Lower leg skin (tissue), 4 donors: ENCODE data around the gene GOLGA8T. TPM values are rescaled to one million over a fixed set of nuclear protein-coding genes. Genes with fewer than 3 reads are reported as not detected.
A peak's percentile ranks its signal among the peaks of the same experiment; 100 is the strongest.
"Not testable (repeated sequence)": the region's sequence is repeated elsewhere in the genome, so short reads cannot be mapped to it uniquely, and the experiment has no call there.

Source experiments
- DNase-seq, 2 donors: peaks; one replicate each; pipeline ENCODE4 v3.0.0-alpha.2; 2019; ENCODE audit warnings: low spot score in 2 of 2
- H3K4me3 ChIP-seq: fragments of 200-600 bp; sonication (generic); 2 replicates; pipeline ENCODE4 v1.5.1; 2017; ENCODE audit warnings: mild to moderate bottlenecking, low read depth; ENCODE audit not compliant: poor library complexity, severe bottlenecking
- WGBS, 2 donors: methylation state at CpG; one replicate each; pipeline ENCODE4 v1.1.5; 2018; 5-methylcytosine and 5-hydroxymethylcytosine counted together
- intact Hi-C: fragments of 100-400 bp; cut with DNase I; formaldehyde crosslinking; loops from one replicate; pipeline ENCODE4 v1.15.0; 2023; ENCODE audit warnings: low total_unique reads
- total RNA-seq, 4 donors: library from RNA; depleted of rRNA; stranded (reverse); fragments of >200 nt; gene quantifications; one replicate each; pipeline ENCODE4 v1.1.0, GENCODE V29; 2016
- TF ChIP-seq, protein P1 (sequence below), 3 donors: fragments of 450-650 bp; IDR thresholded peaks; one replicate each; pipeline ENCODE4 v1.5.1; 2016; ENCODE audit warnings: antibody characterized with exemption in 3 of 3, mild to moderate bottlenecking in 3 of 3, moderate library complexity in 2 of 3

The GOLGA8T gene
- total RNA-seq, 4 donors from 2014 or later = 0.17 TPM; not detected in 3

DNA sequence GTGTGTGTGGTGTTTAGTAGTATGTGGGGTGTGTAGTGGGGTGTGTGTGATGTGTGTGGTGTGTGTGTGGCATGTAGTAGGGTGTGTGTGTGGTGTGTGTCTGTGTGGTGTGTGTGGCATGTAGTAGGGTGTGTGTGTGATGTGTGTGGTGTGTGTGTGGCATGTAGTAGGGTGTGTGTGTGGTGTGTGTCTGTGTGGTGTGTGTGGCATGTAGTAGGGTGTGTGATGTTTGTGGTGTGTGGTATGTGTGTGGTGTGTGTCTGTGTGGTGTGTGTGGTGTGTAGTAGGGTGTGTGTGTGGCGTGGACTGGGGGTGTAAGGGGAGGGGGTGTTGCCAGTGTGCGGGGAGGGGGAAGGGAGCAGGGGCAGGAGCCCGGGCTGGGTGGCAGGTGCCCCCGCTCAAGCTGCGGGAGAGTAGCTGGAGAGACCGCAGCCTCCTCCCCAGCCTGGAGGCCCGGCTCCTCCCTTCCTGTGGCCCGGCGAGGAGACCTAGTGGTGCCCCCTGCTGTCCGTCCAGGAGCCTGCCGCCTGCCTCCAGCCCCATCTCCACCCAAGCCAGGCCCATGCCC, 38.3 kb downstream of the GOLGA8T start:
- TF ChIP-seq, protein P1, sequence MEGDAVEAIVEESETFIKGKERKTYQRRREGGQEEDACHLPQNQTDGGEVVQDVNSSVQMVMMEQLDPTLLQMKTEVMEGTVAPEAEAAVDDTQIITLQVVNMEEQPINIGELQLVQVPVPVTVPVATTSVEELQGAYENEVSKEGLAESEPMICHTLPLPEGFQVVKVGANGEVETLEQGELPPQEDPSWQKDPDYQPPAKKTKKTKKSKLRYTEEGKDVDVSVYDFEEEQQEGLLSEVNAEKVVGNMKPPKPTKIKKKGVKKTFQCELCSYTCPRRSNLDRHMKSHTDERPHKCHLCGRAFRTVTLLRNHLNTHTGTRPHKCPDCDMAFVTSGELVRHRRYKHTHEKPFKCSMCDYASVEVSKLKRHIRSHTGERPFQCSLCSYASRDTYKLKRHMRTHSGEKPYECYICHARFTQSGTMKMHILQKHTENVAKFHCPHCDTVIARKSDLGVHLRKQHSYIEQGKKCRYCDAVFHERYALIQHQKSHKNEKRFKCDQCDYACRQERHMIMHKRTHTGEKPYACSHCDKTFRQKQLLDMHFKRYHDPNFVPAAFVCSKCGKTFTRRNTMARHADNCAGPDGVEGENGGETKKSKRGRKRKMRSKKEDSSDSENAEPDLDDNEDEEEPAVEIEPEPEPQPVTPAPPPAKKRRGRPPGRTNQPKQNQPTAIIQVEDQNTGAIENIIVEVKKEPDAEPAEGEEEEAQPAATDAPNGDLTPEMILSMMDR (IDR thresholded peaks at IDR 0.05) = peak in 1 of 3 donors; percentile 4
- WGBS, 2 donors = 24 to 39% methylated on average over 1 to 8 of the region's 11 CpGs
- H3K4me3 ChIP-seq, intact Hi-C loops, DNase-seq: not testable (repeated sequence)

DNA sequence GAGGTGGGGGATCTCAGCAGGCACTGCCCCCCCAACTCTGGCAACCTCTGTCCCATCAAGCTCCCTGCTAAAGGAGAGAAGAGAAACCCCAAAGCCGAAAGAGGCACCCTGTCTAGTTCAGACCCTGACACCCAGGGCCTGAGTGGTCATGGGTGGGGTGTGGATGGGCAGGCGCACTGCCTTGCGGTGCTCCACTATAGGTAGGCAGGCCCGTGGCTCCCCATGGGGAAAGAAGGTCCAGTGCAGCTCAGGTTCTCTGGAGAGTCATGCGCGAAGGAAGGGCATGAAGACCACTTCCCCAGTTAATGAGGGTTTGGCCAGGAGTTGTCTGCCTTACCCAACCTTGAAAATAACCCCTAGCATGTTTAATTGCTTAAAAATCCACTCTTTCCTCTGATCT, 40.4 kb downstream of the GOLGA8T start:
- H3K4me3 ChIP-seq, DNase-seq, intact Hi-C loops: not testable (repeated sequence)
- no CpG with 5 or more reads among the region's 6 CpGs for WGBS, 2 donors

DNA sequence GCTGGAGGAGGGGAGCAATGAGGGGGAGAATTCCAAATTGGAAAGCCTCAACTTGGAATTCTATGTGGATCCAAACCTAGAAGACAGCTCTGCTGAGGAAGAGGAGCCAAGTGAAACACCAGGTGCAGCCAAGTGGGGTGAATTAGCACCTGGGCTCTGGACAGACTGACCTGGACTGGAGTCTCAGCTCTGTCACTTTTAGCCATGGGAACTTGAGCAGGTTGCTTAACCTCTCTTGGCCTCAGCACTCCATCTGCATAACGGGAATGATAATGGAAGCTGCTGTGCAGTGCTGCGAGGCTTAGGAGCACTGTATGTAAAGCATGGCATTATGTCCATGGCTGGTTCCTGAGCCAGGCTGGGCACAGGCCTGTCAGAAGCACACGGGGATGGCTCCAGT, 41.8 kb downstream of the GOLGA8T start:
- intact Hi-C loops, H3K4me3 ChIP-seq, DNase-seq: not testable (repeated sequence)
- no CpG with 5 or more reads among the region's 3 CpGs for WGBS, 2 donors

DNA sequence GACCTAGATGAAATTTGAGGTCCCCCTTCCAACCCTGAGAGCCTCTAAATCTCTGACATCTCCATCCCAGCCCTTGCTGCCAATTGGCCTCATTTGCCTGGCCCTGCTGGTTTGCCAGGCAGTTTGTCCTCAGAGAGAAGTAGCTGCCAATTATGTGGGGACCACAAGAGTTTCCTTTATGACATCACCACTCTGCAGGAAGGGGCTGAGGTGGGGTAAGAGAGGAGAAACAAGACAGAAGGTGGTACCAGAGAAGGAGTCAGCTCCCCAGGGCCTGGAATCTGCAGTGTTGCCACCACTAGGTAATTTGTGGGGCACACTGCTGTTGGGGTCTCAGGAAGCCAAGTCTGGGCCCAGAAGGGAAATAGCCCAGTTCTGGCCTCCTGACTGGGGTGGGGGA, 45.0 kb downstream of the GOLGA8T start:
- DNase-seq, intact Hi-C loops: not testable (repeated sequence)

DNA sequence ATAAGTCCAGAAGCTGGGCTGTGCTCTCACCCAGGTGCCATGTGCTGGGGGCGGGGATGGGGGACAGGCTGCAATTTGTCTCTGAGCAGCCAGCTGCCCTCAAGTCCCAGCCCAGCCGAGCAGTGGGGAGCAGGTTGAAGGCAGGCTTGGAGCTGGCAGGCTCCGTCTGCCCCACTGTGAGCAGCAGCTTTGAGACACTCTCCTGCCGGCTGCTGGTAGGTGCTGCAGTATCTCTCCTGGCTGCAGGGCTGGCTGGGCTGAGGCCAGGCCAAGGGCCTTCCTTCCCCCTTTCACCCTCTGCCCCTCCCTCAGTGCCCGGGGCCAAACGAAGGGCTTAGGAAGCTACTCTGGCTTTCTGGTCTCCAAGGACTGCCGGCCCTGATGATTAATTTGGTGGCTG, 50.6 kb downstream of the GOLGA8T start:
- DNase-seq, intact Hi-C loops, H3K4me3 ChIP-seq: not testable (repeated sequence)
- no CpG with 5 or more reads among the region's 7 CpGs for WGBS, 2 donors

More for the DNA sequence above, 45.0 kb downstream of the GOLGA8T start:
- not testable (repeated sequence) for H3K4me3 ChIP-seq

DNA sequence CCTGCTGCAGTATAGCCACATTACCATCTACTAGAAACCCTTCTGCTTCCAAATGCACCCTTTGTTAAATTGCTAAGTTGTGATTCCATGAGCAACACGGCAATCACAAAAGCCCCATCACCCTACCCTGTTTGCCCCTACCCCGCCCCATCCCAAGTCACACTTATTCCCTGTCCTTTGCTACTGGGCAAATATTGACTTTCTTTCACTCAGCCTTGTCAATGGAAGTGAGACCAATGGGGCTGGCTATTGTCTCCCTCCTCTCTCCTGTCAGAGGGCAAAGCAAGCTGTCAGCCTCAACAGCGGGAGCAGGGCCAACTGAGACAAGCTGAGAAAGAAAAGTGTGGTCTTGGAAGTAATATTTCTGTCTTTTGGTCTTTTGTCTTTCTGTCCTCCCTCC, 52.6 kb downstream of the GOLGA8T start:
- WGBS, 2 donors = 74% methylated on average over 2 of the region's 3 CpGs; no CpG with 5 or more reads in 1 of the 2 donors

DNA sequence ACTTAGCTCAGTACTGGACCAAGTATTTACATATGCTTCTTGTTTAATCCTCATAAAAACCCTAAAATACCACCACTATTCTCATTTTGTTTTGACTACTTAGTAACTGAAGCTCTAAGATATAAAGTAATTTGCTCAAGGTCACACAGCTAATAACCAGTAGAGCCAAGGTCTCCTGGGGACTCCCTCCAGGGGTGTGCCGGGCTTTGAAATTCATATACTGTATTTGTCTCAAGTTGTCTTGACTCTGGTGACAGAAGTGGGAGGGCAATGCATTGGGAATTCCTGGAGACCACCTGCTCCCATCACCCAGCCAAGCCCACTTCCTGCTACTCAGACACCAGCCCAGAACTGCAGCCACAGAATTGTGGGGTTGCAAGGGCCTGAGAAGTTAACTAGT, 54.9 kb downstream of the GOLGA8T start:
- H3K4me3 ChIP-seq, DNase-seq, intact Hi-C loops: not testable (repeated sequence)
- 86 to 90% methylated on average over 1 of the region's 1 CpG for WGBS, 2 donors

More for the DNA sequence above, 52.6 kb downstream of the GOLGA8T start:
- DNase-seq, intact Hi-C loops, H3K4me3 ChIP-seq: not testable (repeated sequence)

DNA sequence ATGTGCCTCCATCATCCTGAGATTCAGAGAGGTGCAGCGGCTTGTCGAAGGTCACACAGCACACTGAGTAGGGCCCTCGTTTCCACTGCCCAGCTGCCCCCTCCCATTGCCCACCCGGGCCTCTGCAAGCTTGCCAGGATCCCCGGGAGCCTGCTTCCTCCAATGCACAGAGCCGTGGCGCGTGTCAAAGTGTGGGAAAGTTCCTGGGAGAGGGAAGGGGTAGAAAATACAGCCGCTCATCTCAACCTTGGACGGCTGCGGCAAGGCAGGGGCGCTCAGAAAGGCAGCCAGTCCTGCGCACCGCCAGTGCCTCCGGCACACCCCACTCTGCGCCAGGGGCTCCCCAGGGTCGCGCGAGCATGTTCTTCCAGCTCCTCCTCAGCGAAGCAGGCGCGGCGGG, 56.3 kb downstream of the GOLGA8T start:
- H3K4me3 ChIP-seq, DNase-seq, intact Hi-C loops: not testable (repeated sequence)
- 12% methylated on average over 5 of the region's 23 CpGs; no CpG with 5 or more reads in 1 of the 2 donors for WGBS, 2 donors

DNA sequence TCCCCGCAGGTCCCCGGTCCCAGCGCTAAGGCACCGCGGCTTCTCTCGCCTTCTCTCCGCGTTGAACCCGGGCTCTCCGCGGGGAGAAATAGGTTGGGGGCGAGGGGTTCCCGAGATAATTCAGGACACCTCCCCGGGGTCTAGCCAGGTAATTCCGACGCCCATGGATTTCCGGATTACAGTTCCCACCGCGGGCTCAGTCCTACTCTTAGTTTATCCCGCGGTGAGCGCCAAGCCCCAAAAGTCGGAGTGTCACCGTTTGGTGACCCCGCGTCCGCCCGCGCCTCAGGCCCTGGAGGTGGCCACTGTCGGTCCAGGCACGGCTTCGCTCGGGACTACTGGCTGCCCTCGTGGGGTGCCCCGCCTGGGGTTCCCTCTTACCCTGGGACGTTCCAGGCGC, 56.8 kb downstream of the GOLGA8T start:
- WGBS, 2 donors = 5% methylated on average over 13 of the region's 37 CpGs; no CpG with 5 or more reads in 1 of the 2 donors
- intact Hi-C loops, DNase-seq, H3K4me3 ChIP-seq: not testable (repeated sequence)

DNA sequence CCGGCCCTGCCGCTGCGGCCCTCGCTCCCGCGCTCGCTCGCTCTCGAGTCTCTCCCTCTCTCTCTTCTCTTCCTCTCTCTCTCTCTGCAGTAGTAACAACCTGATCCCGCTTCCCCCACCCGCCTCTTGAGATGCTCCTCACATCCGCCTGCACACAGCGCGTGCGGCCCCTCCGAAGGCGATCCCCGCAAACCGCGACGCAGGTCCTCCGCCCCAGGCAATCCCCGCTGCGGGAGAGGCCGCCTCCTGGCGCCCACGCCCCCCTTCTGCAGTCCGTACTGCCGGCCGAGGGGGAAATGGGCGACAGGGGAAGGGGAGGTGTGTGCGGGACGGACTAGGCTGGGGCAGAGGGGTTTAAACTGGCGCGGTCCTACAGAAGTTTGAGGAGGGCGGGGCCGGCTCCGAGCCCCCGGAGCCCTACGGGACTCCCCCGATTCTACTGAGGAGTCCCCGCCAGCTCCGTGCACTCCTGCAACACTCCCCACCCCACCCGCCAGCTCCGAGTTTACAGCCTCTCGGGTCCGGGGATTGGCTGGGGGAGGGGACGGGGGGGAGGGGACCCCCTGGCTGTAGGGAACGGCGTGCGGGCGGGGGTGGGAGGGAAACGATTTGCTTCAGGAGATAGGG, 57.4 kb downstream of the GOLGA8T start:
- DNase-seq, H3K4me3 ChIP-seq, intact Hi-C loops: not testable (repeated sequence)
- WGBS, 2 donors = 0% methylated on average over 12 of the region's 53 CpGs; no CpG with 5 or more reads in 1 of the 2 donors

DNA sequence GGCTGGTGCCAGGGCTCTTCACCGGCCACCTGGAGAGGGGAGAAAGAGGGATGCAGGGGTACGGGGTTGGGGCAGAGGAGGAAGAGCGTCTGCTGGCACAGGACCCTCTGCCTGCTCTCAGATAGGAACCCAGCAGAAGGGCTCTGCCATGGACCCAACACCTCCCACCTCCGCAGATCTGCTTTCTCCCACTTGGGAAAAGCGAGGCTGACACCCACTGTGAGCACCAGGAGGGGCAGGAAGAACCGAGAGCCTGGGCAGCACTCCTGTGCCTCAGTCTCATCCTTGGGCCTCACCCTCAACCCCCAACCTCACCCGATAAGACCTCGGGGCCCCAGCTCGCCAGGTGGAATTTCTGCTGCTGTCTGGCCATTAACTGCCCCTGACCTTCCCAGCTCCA, 58.0 kb downstream of the GOLGA8T start:
- intact Hi-C loops, H3K4me3 ChIP-seq, DNase-seq: not testable (repeated sequence)
- no CpG with 5 or more reads among the region's 9 CpGs for WGBS, 2 donors

Other genes with a start within 250 kb of the GOLGA8T start
- not detected for gene GOLGA8J, start 52.1 kb upstream of the GOLGA8T start, total RNA-seq